GM21526 (cell line): Measurements from ENCODE around the gene PACS2.

Experiments
- ATAC-seq: cut with Tn5 transposase; IDR thresholded peaks from one replicate; pipeline ENCODE4 v1.9.1; 2021; ENCODE audit warnings: moderate library complexity; ENCODE audit not compliant: unreplicated experiment, low FRiP score

The PACS2 gene

GRCh38 chr14:105397350-105397931, 82.9 kb downstream of the PACS2 start:
- no peak for ATAC-seq

GRCh38 chr14:105398044-105398725, 83.6 kb downstream of the PACS2 start, which contains the start of gene TEX22:
Gene TEX22 (plus strand): TSS chr14:105398538. CDS start chr14:105399341, 803 bp downstream.
- ATAC-seq, result peak; percentile 76

- ATAC-seq, result peak; percentile 33
Measured at GRCh38 chr14:105398726-105399465, 84.3 kb downstream of the PACS2 start.

- no peak for ATAC-seq
Measured at GRCh38 chr14:105399466-105399775, 84.9 kb downstream of the PACS2 start.

- no peak for ATAC-seq
Measured at GRCh38 chr14:105400016-105400415, 85.5 kb downstream of the PACS2 start.

GRCh38 chr14:105401699-105402098, 87.2 kb downstream of the PACS2 start:
- no peak for ATAC-seq

- no peak for ATAC-seq
Measured at GRCh38 chr14:105408592-105408991, 94.0 kb downstream of the PACS2 start.

- ATAC-seq, result no peak
Measured at GRCh38 chr14:105409364-105409763, 94.8 kb downstream of the PACS2 start.

GRCh38 chr14:105410642-105411016, 96.1 kb downstream of the PACS2 start:
- no peak for ATAC-seq

GRCh38 chr14:105411017-105411941, 96.7 kb downstream of the PACS2 start:
- no peak for ATAC-seq

- ATAC-seq, result no peak
Measured at GRCh38 chr14:105411985-105412770, 97.6 kb downstream of the PACS2 start.

GRCh38 chr14:105412771-105413543, 98.4 kb downstream of the PACS2 start:
- no peak for ATAC-seq

- ATAC-seq, result no peak
Measured at GRCh38 chr14:105413544-105413886, 99.0 kb downstream of the PACS2 start.

- ATAC-seq, result no peak
Measured at GRCh38 chr14:105414456-105415371, 100.2 kb downstream of the PACS2 start.

GRCh38 chr14:105415481-105416428, 101.2 kb downstream of the PACS2 start:
- ATAC-seq, result no peak

- ATAC-seq, result no peak
Measured at GRCh38 chr14:105416671-105417070, 102.1 kb downstream of the PACS2 start.

GRCh38 chr14:105417690-105418121, 103.2 kb downstream of the PACS2 start:
- ATAC-seq, result no peak
